Measurements from ENCODE around the gene CDC42BPG.

The CDC42BPG gene

DNA sequence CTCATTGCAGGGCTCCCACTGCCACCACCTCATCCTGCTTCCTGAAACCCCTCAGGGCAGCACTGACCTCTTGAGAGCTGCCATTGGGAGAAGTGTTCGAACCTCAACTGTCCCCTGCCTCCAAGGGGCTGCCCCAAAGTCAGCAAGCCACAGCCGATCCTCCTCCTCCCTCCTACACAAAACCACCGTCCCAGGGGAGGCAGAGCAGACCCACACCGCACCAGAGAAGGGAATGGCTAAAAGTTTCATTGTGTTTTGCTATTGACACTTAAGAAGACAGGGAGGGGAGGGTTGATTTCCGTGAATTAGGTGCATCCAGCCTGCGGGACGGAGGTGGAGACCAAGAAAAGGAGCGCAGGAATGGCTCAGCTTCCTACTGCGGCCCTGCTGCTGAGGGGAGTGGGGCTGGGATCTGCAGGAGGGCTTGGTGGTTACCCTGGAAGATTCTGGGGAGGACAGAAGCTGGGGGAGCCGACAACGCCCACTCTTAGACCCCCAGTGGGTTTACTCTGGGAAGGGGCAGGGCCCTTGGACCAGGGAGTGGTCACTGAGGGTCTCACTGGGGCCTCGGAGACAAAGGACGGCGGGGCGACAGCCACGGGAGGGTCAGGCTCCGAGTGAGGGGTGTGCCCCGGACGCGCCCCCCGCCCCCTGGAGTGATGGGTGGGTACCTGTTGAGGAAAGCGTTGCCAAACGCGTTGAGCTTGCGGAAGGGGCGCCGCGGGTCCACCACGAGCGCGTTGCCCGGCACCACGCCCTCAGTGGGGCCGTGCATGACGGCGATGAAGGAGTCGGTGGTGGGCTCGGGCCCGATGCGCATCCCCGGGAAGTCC, 33.2 kb upstream of the CDC42BPG start:
- peaks cover 11% of the 10 kb centered on the region for H3K36me3 ChIP-seq (ENCODE audit: control insufficient read depth, insufficient read depth, low read length)
- H3K9ac ChIP-seq (ENCODE audit: low read length) = peak overlapping the region; percentile 89
- peak overlapping the region; percentile 100 for H3K4me3 ChIP-seq (ENCODE audit: low read depth, low read length)
- H3K27ac ChIP-seq (ENCODE audit: low read depth, low read length) = no peak overlapping the region
- H3K9me3 ChIP-seq (ENCODE audit: control insufficient read depth, insufficient read depth, low read depth, low read length) = no peaks in the 10 kb centered on the region
- H3K4me1 ChIP-seq (ENCODE audit: control insufficient read depth, insufficient read depth, low read length) = peaks cover 23% of the 10 kb centered on the region
- no peaks in the 10 kb centered on the region for H3K27me3 ChIP-seq (ENCODE audit: control insufficient read depth, insufficient read depth, low read length)

DNA sequence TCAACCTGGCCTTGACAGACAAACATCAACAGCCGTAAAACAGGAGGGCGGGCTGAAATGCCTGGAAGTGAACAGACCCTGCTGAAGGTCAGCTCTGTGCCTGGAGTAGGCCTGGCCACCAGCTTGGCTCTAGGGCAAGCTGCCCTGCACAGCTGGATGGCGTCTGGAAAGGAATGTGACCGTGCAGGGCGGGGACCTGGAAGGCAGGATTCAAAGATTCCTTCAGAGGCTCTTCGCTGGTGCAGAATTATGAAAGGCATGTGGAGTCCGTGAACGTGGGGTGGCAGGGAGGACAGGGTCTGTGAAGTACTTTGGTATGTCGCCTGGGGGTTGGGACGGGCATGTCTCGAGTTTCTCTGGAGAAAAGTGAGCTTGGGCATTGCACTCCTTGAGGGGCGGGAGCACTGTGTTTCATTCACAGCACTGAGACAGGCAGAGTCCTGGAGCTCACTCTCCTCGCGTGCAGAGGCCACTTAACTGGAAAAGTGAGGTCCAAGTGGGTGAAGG, 32.4 kb upstream of the CDC42BPG start:
- H3K36me3 ChIP-seq (ENCODE audit: control insufficient read depth, insufficient read depth, low read length) = peaks cover 13% of the 10 kb centered on the region
- H3K4me1 ChIP-seq (ENCODE audit: control insufficient read depth, insufficient read depth, low read length) = peaks cover 23% of the 10 kb centered on the region
- peak overlapping the region; percentile 89 for H3K9ac ChIP-seq (ENCODE audit: low read length)
- no peaks in the 10 kb centered on the region for H3K9me3 ChIP-seq (ENCODE audit: control insufficient read depth, insufficient read depth, low read depth, low read length)
- H3K27me3 ChIP-seq (ENCODE audit: control insufficient read depth, insufficient read depth, low read length) = no peaks in the 10 kb centered on the region
- no peak overlapping the region for H3K27ac ChIP-seq (ENCODE audit: low read depth, low read length)
- peak overlapping the region; percentile 100 for H3K4me3 ChIP-seq (ENCODE audit: low read depth, low read length)

DNA sequence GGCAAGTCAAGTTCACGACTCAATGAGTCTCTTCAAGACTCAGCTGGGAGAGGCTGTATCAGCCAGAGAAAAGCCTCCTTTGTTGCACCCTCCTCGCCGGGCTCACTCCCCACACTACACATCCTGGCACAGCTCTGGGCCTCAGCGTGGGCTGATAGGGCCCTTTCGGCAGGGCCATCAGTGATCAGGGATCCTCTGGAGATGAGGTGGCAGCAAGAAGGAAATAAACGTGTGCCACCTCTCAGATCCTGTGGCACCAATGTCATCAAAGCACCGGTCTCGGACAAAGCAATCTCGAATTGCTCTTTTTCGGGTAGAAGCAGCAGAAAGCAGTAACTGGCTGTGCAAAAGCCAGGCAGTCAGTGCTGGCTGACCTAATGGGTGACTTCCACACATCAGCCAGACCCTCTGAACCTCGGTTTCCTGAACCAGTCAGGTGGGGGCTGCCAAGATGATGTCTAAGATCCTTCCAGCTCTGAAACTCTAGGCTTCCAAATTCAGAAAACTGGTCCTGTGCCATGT, 31.8 kb upstream of the CDC42BPG start:
- Histone ChIP-seq H3K36me3 (ENCODE audit: control insufficient read depth, insufficient read depth, low read length) (peaks cover 18% of the 10 kb centered on the region), H3K9ac (ENCODE audit: low read length) (peak overlapping the region; percentile 89), H3K27me3 (ENCODE audit: control insufficient read depth, insufficient read depth, low read length) (no peaks in the 10 kb centered on the region), H3K4me1 (ENCODE audit: control insufficient read depth, insufficient read depth, low read length) (peaks cover 27% of the 10 kb centered on the region), H3K4me3 (ENCODE audit: low read depth, low read length) (peak overlapping the region; percentile 100; the same call in 1 of the 2 replicates), H3K27ac (ENCODE audit: low read depth, low read length) (no peak overlapping the region), H3K9me3 (ENCODE audit: control insufficient read depth, insufficient read depth, low read depth, low read length) (no peaks in the 10 kb centered on the region)

DNA sequence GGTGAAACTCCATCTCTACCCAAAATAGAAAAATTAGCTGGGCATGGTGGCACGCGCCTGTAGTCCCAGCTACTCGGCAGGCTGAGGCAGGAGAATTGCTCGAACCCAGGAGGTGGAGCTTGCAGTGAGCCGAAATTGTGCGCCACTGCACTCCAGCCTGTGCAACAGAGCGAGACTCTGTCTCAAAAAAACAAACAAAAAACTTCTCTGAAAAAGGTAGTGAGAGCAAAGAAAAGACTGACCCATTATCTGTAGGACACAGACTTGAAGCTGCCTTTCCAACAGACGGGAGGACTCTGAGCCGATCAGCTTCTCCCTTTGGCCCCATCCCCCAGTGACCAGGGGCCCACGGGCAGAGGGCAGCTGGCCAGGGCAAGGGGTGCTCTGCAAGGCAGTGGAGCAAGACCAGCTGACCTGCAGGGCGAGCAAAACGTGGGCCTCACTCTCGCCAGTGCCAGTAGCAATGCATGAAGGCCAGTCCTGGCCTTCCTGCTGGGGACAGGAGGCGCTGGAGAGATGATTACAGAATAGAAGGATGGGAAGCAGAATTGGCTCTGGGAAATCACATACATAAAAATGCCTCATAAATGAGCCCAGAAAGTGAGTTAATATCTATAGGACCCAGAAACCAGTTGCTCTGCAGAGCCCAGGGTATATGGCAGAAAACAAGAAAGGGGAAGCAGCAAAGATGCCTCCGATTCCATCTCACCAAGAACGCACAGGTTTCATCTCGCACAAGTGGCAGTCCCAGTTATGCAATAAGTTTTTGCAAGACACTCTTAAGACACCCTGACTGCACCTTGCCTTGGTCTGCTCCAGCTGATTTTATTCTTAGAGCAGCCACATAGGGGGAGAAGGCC, 31.1 kb upstream of the CDC42BPG start:
- peaks cover 22% of the 10 kb centered on the region for H3K36me3 ChIP-seq (ENCODE audit: control insufficient read depth, insufficient read depth, low read length)
- peaks cover 32% of the 10 kb centered on the region for H3K4me1 ChIP-seq (ENCODE audit: control insufficient read depth, insufficient read depth, low read length)
- H3K4me3 ChIP-seq (ENCODE audit: low read depth, low read length) = no peak overlapping the region
- H3K9ac ChIP-seq (ENCODE audit: low read length) = no peak overlapping the region
- H3K9me3 ChIP-seq (ENCODE audit: control insufficient read depth, insufficient read depth, low read depth, low read length) = no peaks in the 10 kb centered on the region
- no peak overlapping the region for H3K27ac ChIP-seq (ENCODE audit: low read depth, low read length)
- no peaks in the 10 kb centered on the region for H3K27me3 ChIP-seq (ENCODE audit: control insufficient read depth, insufficient read depth, low read length)

DNA sequence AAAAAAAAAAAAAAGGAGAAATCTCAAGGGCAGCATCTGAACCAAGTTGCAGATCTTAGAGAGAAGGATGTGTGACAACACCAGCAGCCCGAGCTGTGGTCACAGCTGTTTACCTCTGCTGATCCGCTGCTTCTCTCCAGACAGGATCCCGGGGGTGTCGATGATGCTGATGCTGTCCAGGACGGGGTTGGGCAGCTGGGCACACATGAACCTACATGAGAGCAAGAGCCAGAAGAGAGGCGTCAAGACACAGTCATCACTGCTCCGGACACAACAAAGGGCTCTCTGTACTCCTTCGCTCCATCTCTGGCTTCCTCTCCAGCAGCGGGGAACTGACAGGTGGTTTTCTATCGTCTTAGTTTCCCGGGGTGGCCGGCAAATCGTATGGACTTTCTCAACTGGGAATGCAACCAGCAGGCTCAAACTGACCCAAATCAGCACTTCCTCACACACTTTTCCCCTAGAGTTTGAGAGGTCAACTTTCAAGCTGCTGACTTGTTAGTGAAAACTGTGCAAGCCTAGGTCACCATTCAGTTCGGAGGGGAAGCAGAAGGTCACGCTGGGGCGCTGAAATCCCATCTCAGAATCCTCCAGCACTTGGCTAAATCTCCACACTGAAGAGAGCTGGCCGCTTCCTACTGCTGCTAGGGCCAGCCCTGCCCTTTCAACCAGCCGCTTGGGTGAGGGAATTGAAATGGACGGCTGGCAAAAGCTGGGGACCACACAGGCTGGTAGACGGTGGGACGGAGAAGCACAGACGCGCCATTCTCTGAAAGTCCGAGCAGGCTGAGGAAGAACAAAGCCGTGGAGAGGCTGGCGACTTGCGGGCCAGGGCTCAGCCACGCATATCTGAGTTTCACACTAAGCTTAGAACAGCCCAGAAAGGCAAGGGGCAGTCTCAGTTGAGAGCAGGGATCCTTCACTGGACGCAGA, 30.1 kb upstream of the CDC42BPG start:
- Histone ChIP-seq H3K9me3 (ENCODE audit: control insufficient read depth, insufficient read depth, low read depth, low read length) (no peaks in the 10 kb centered on the region), H3K27ac (ENCODE audit: low read depth, low read length) (no peak overlapping the region), H3K4me3 (ENCODE audit: low read depth, low read length) (no peak overlapping the region), H3K36me3 (ENCODE audit: control insufficient read depth, insufficient read depth, low read length) (peaks cover 22% of the 10 kb centered on the region), H3K27me3 (ENCODE audit: control insufficient read depth, insufficient read depth, low read length) (no peaks in the 10 kb centered on the region), H3K4me1 (ENCODE audit: control insufficient read depth, insufficient read depth, low read length) (peaks cover 37% of the 10 kb centered on the region), H3K9ac (ENCODE audit: low read length) (no peak overlapping the region)

DNA sequence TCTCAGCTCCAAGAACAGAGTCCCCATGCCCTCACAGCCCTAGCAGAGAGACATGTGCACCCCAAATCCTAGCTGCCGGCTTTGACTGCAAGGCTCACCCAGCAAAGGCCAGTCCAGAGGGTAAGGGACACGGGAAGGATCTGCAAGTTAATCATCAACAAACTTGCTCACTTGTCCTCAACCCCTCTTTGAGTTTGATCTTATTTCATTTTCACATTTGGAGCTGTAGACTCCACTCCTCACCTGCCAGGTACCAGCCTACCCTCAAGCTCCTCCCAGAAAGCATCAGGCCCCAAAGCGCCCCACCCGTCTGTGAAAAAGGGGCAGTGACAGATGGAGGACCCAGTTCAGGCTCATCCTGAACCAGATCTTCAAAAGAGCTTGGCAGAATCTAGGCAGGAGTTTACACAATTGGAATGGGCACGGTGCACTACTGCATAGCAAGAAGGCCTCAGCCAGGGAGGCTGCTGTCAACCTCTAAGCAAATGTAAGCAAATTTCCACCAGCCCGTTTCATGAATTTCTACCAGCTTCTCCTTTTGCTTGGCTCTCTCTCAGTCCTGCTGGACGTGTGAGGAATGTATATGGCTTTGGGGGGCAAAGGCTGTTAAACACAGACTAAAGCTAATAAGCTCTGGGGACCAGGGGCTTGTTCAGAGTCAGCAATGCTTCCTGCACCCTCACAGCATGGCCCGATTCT, 28.5 kb upstream of the CDC42BPG start:
- Histone ChIP-seq H3K4me3 (ENCODE audit: low read depth, low read length) (no peak overlapping the region), H3K27me3 (ENCODE audit: control insufficient read depth, insufficient read depth, low read length) (no peaks in the 10 kb centered on the region), H3K9me3 (ENCODE audit: control insufficient read depth, insufficient read depth, low read depth, low read length) (no peaks in the 10 kb centered on the region), H3K36me3 (ENCODE audit: control insufficient read depth, insufficient read depth, low read length) (peaks cover 22% of the 10 kb centered on the region), H3K27ac (ENCODE audit: low read depth, low read length) (no peak overlapping the region), H3K9ac (ENCODE audit: low read length) (no peak overlapping the region), H3K4me1 (ENCODE audit: control insufficient read depth, insufficient read depth, low read length) (peaks cover 33% of the 10 kb centered on the region; the same call in 1 of the 2 replicates)

DNA sequence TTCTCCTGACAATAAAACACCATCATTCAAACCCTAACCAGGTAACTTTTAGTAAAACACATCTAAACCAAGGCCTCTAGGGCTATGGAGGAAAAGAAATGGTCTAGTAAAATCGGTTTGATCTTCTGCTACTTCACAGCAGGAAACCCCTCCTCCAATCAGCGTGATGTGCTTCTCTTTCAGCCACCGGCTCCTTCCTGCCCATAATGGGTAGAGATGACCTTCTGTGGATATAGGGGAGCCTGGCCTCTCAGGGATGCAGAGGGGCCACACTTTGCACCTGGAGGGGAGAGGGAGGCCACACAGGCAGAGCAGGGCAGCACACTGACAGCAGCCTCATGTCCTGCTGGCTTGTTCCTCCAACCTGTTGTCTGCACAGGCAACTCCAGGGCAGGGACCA, 27.0 kb upstream of the CDC42BPG start:
- Histone ChIP-seq H3K9ac (ENCODE audit: low read length) (no peak overlapping the region), H3K4me3 (ENCODE audit: low read depth, low read length) (no peak overlapping the region), H3K27me3 (ENCODE audit: control insufficient read depth, insufficient read depth, low read length) (no peaks in the 10 kb centered on the region), H3K36me3 (ENCODE audit: control insufficient read depth, insufficient read depth, low read length) (peaks cover 22% of the 10 kb centered on the region), H3K9me3 (ENCODE audit: control insufficient read depth, insufficient read depth, low read depth, low read length) (no peaks in the 10 kb centered on the region), H3K4me1 (ENCODE audit: control insufficient read depth, insufficient read depth, low read length) (peaks cover 22% of the 10 kb centered on the region; the same call in 1 of the 2 replicates), H3K27ac (ENCODE audit: low read depth, low read length) (no peak overlapping the region)

DNA sequence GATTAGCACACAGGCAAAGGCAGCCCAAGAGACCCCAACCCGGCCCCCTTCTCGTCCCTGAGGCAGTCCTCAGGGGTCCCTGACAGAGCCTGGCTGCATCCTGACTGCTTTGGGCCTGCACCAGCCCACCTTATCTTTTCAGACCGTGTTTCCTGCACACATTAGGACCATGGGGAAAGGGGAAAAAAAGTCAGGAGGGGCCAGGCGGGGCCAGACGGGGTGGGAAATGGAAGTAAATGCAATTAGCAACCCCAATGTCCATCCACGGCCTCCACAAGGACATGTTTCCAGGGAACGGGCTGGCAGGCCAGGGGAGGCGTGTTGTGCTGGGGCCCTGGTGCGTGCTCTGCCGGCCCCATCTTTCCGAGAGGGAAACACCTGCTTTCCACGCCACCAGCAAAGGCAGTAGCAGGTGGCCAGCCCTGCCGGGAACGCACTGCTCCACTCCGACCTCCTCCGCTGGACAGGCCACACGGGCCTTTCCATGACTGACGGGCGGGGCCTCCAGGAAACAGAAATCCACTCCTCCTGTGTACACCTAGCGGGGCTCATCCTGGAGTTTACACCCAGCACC, 26.5 kb upstream of the CDC42BPG start:
- peaks cover 19% of the 10 kb centered on the region; the same call in 1 of the 2 replicates for H3K4me1 ChIP-seq (ENCODE audit: control insufficient read depth, insufficient read depth, low read length)

DNA sequence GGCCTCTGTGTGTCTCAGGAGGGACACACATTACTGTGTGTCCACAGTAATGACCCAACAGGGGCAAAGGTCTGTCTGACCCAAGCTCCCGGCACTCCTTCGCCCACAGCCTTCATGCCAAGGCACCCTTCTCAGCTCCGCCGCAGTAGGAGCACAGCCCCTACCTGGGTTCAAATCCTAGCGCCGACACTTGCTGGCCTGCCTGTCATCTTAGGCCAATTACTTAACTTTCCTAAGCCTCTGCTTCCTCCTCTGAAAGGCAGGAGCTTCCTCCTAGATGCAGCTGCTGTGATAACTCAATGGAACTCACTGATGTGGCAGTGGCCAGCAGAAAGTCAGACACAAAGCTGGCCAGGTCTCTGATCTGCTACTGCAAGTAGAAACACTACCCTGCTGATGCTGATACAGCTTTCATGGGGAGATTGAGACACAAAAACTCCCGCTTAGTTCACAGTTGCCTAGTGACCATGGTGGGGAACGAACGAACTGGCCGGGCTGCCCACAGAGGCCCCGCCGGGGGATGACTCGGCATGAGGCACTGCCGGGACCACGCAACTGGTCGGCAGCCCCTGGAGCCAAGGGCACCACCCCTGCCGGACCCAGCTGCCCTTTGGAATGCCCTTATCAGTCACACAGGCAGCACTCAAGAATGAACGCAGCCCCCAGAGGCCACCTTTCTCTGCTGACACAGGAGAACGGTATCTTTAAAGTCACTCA, 25.9 kb upstream of the CDC42BPG start:
- no peak overlapping the region; the same call in 1 of the 2 replicates for H3K27ac ChIP-seq (ENCODE audit: low read depth, low read length)
- H3K36me3 ChIP-seq (ENCODE audit: control insufficient read depth, insufficient read depth, low read length) = peaks cover 22% of the 10 kb centered on the region
- peaks cover 19% of the 10 kb centered on the region; the same call in 1 of the 2 replicates for H3K4me1 ChIP-seq (ENCODE audit: control insufficient read depth, insufficient read depth, low read length)
- peak overlapping the region; percentile 49 for H3K9ac ChIP-seq (ENCODE audit: low read length)
- H3K9me3 ChIP-seq (ENCODE audit: control insufficient read depth, insufficient read depth, low read depth, low read length) = no peaks in the 10 kb centered on the region
- no peaks in the 10 kb centered on the region for H3K27me3 ChIP-seq (ENCODE audit: control insufficient read depth, insufficient read depth, low read length)
- no peak overlapping the region for H3K4me3 ChIP-seq (ENCODE audit: low read depth, low read length)

More for the DNA sequence above, 26.5 kb upstream of the CDC42BPG start:
- no peak overlapping the region for H3K9ac ChIP-seq (ENCODE audit: low read length)
- no peaks in the 10 kb centered on the region for H3K27me3 ChIP-seq (ENCODE audit: control insufficient read depth, insufficient read depth, low read length)
- peaks cover 22% of the 10 kb centered on the region for H3K36me3 ChIP-seq (ENCODE audit: control insufficient read depth, insufficient read depth, low read length)
- H3K4me3 ChIP-seq (ENCODE audit: low read depth, low read length) = no peak overlapping the region
- no peaks in the 10 kb centered on the region for H3K9me3 ChIP-seq (ENCODE audit: control insufficient read depth, insufficient read depth, low read depth, low read length)
- H3K27ac ChIP-seq (ENCODE audit: low read depth, low read length) = no peak overlapping the region

Measured in HUES6 (cell line).